Common myeloid progenitor, CD34-positive (primary cell): Measurements from ENCODE around the gene EBF3.

Experiments used
- CTCF ChIA-PET: fragments of 350-600 bp; sonication (Branson Sonifier 250); formaldehyde crosslinking; loops from one replicate; lab custom pipeline; 2021; ENCODE audit warnings: antibody characterized with exemption; lab: Charles Lee
- POLR2A ChIA-PET: fragments of 350-600 bp; sonication (Branson Sonifier 250); formaldehyde crosslinking; loops from one replicate; lab custom pipeline; 2021; ENCODE audit warnings: antibody characterized with exemption; lab: Charles Lee
- DNase-seq, 3 donors: peaks; one replicate each; pipeline versions ENCODE4 v3.0.0 to v3.0.0-alpha.2; 2013
- H3K27ac ChIP-seq, 2 experiments: 1 replicate in 1 of 2; 2 replicates in 1 of 2; pipeline ENCODE4 v1.7.0; 2013; ENCODE audit warnings: inconsistent platforms in 2 of 2, low read length in 2 of 2, mild to moderate bottlenecking in 2 of 2, low read depth in 1 of 2, moderate library complexity in 1 of 2; ENCODE audit not compliant: severe bottlenecking in 2 of 2, insufficient read depth in 1 of 2, poor library complexity in 1 of 2
- H3K27me3 ChIP-seq, 5 experiments: replicated peaks in 2 of 5; 1 replicate in 3 of 5; 2 replicates in 2 of 5; pipeline versions ENCODE4 v1.6.1 to v1.7.0; 2013; ENCODE audit warnings: low read length in 4 of 5, mild to moderate bottlenecking in 2 of 5, moderate library complexity in 2 of 5, inconsistent platforms in 1 of 5; ENCODE audit not compliant: insufficient read depth in 5 of 5, control insufficient read depth in 4 of 5
- H3K36me3 ChIP-seq, 4 experiments: 1 replicate in 2 of 4; 2 replicates in 2 of 4; pipeline versions ENCODE4 v1.6.1 to v1.7.0; 2013; ENCODE audit warnings: low read length in 3 of 4, control low read depth in 1 of 4, mild to moderate bottlenecking in 1 of 4; ENCODE audit not compliant: control insufficient read depth in 4 of 4, insufficient read depth in 4 of 4
- H3K4me1 ChIP-seq, 4 experiments: 1 replicate in 3 of 4; 2 replicates in 1 of 4; pipeline versions ENCODE4 v1.6.1 to v1.7.1; 2013; ENCODE audit warnings: low read length in 3 of 4, mild to moderate bottlenecking in 3 of 4, control low read depth in 1 of 4, inconsistent platforms in 1 of 4, moderate library complexity in 1 of 4; ENCODE audit not compliant: control insufficient read depth in 4 of 4, insufficient read depth in 4 of 4; ENCODE audit errors: control extremely low read depth in 1 of 4
- H3K4me3 ChIP-seq, 7 experiments: 1 replicate in 4 of 7; 2 replicates in 3 of 7; pipeline versions ENCODE4 v1.5.1 to v1.7.0; 2013; ENCODE audit warnings: mild to moderate bottlenecking in 7 of 7, low read length in 6 of 7, moderate library complexity in 6 of 7, inconsistent platforms in 2 of 7, low read depth in 2 of 7, control low read depth in 1 of 7; ENCODE audit not compliant: insufficient read depth in 4 of 7, control insufficient read depth in 1 of 7; ENCODE audit errors: extremely low read depth in 1 of 7
- H3K9me3 ChIP-seq, 5 experiments: 1 replicate in 4 of 5; 2 replicates in 1 of 5; pipeline versions ENCODE4 v1.6.1 to v1.7.1; 2013; ENCODE audit warnings: low read length in 4 of 5, mild to moderate bottlenecking in 2 of 5, inconsistent platforms in 1 of 5, low read depth in 1 of 5, moderate library complexity in 1 of 5; ENCODE audit not compliant: control insufficient read depth in 4 of 5, insufficient read depth in 2 of 5; ENCODE audit errors: control extremely low read depth in 1 of 5
- WGBS: methylation state at CpG from one replicate; pipeline ENCODE4 v1.1.5; 2013; ENCODE audit not compliant: insufficient coverage; 5-methylcytosine and 5-hydroxymethylcytosine counted together

Gene EBF3

DNA sequence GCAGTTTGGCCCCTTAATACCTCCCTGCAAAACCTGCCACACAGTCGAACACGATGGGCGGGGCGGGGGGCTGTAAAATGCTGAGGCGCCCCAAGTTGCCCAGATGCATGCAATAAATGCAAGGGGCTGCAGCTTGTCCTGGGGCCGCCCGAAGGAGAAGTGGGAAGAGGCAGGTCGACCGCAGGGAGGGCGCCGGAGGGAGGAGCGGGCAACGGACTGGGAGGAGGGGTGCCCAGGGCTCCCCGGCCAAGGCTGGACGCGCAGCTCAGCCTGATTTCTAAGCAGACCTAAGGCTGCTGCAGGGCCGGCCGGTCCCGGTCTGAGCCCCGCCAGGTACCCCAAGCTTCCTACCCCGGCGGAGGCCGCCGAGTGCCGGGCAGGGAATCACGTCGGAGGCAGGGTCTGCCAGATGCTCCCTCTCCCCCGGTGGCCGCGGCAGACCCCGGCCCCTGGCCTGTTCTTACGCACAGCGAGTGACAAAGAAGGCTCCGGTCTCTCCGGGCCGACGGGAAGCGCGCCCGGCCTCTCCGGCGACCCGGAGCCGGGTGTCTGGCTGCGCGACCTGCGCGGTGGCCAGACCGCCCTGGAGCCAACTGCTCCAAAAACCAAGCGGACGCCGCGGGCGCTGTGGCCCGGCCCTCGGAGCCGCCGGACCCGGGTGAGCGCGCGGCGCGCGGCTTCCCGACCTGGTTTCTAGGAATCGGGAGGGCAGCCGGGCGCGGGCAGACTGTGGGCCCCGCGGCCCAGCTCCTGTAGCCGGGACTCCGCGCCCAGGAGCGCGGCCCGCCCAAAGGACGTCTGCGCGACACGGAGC lies 744 bp upstream of the EBF3 start:
- Histone ChIP-seq H3K36me3 (no peaks in the 10 kb centered on the region), H3K4me1 (peaks cover 0 to 50% (median 44%) of the 10 kb centered on the region in 4 experiments), H3K4me3 (peak overlapping the region in 2 of 7 experiments; percentile 11 to 28), H3K9me3 (no peaks in the 10 kb centered on the region), H3K27me3 (peaks cover 23 to 98% (median 62%) of the 10 kb centered on the region in 5 experiments), H3K27ac (no peak overlapping the region)
- WGBS, result 3% methylated on average over 71 of the region's 82 CpGs
- CTCF ChIA-PET, result no interaction called here
- POLR2A ChIA-PET, result no interaction called here
- DNase-seq, result peak in 1 of 3 donors; percentile 5

DNA sequence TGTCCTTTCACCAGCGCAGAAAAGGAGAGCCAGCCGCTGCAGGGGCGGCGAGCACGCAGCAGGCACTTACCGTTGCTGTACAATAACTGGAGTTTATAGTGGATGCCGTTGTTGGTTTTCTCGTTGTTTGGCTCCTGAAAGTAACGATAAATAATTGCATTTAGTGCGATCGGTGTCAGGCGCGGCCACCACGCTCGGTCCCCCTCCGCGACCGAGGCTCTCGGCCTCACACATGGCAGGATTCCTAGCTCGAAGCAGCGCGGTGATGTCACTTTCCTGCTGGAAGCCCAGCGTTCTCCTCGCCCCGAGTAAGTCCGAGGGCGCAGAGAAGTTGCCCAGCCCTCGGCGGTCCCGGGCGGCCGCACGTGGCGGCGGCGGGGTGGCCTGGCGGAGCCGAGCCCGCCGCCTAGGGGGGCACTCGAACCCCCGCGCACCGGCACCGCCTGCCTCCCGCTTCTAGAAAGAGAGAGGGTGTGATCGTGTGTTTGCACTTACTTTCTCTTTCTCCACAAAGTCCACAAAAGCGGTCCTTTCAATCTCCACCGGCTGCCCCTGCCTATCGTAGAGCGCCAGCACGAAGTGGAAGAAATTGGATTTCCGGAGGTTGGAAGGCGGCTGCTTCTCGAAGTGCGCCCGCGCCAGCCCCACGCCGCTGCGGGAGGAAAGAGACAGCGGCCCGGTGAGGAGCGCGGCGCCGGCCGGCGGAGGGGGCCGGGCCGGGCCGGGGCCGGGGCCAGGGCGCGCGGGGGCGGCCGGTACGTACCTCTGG lies 1.0 kb downstream of the EBF3 start:
- WGBS, result 1% methylated on average over 57 of the region's 79 CpGs
- Histone ChIP-seq H3K4me3 (peak overlapping the region; percentile 24 to 73 (median 55)), H3K27me3 (peaks cover 25 to 98% (median 56%) of the 10 kb centered on the region in 5 experiments), H3K9me3 (no peaks in the 10 kb centered on the region), H3K36me3 (no peaks in the 10 kb centered on the region), H3K27ac (no peak overlapping the region), H3K4me1 (peaks cover 0 to 49% (median 44%) of the 10 kb centered on the region in 4 experiments)
- ChIA-PET CTCF (no interaction called here), POLR2A (no interaction called here)
- peak in 2 of 3 donors; percentile 80 to 84 for DNase-seq

DNA sequence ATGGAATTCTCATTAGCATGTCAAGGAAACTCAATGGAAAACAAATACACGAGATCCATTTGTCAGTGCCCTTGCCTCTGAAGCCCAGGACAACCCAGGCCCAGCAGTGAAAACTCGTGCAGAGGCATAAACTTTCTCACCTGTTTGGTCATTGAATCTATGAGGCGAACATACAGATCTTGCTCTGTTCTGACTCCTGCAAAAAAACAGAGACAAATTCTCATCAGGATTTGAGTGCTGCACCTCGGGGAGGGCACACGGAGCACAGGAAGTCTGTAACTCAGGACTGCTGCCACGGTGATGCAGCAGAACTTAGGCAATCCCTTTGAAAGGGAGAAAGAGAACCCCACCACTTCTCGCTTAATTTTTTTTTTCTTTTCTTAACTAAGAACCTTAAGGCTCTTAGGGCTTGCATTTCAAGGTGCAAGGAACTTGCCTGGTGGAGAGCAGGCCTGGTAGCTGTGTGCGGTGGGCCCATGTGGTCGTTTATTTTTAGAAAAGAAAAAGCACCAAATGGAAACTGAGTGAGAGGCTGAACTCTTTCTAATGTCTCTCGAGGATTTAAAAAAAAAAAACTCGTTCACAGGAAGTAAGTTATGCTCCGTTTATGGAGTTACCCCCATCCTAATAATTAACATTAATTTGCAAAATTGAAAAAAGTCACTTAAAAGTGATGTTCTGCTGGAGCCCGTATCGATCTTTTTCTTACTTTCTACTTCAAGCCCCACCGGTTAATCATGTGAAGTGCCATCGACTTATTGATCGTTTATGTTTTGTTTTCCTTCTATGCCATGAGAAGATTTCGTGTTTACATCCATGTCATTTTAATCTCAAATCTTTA lies 1.8 kb downstream of the EBF3 start:
- 8% methylated on average over 13 of the region's 18 CpGs for WGBS
- Histone ChIP-seq H3K4me1 (peaks cover 0 to 44% (median 40%) of the 10 kb centered on the region in 4 experiments), H3K36me3 (no peaks in the 10 kb centered on the region), H3K27me3 (peaks cover 31 to 98% (median 60%) of the 10 kb centered on the region in 5 experiments), H3K27ac (no peak overlapping the region), H3K9me3 (no peaks in the 10 kb centered on the region), H3K4me3 (peak overlapping the region in 2 of 7 experiments; percentile 47 to 73)
- peak in 2 of 3 donors; percentile 64 to 68 for DNase-seq
- ChIA-PET POLR2A (no interaction called here), CTCF (interaction anchor here (2.1 kb wide), 1 partner anchor 9 kb away, joined by 9 read pairs; no protein-coding TSS in a partner anchor)

DNA sequence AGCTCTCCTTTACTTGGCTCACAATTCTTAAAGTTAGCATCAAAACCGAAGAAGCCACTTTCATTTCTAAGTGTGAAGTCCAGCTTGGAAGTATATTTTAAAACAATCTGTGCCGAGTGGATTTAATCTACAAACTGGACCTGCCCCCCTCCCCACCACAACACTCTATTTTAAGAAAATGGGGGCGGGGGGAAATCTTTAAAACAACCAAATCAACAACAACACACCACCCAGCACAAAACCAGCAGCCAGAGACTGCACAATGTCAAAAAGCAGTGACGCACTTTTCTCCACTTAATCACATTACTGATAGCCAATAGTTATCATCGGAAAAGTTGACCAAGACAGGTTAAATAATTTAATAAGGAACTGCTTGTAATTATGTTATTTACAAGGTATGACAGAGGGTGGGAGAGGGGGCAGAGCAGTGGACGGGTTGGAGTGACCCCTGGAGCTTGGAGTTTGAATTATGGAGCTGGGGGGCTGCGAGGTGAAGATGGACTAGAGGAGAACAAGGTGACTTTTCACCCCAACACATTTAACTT lies 2.8 kb downstream of the EBF3 start:
- ChIA-PET POLR2A (no interaction called here), CTCF (interaction anchor here (2.1 kb wide), 1 partner anchor 10 kb away, joined by 9 read pairs; no protein-coding TSS in a partner anchor)
- 8% methylated on average over 2 of the region's 7 CpGs for WGBS
- Histone ChIP-seq H3K4me1 (peaks cover 0 to 44% (median 39%) of the 10 kb centered on the region in 4 experiments), H3K4me3 (no peak overlapping the region), H3K36me3 (no peaks in the 10 kb centered on the region), H3K27me3 (peaks cover 38 to 98% (median 55%) of the 10 kb centered on the region in 5 experiments), H3K9me3 (no peaks in the 10 kb centered on the region), H3K27ac (no peak overlapping the region)
- DNase-seq, result peak in 1 of 3 donors; percentile 3

DNA sequence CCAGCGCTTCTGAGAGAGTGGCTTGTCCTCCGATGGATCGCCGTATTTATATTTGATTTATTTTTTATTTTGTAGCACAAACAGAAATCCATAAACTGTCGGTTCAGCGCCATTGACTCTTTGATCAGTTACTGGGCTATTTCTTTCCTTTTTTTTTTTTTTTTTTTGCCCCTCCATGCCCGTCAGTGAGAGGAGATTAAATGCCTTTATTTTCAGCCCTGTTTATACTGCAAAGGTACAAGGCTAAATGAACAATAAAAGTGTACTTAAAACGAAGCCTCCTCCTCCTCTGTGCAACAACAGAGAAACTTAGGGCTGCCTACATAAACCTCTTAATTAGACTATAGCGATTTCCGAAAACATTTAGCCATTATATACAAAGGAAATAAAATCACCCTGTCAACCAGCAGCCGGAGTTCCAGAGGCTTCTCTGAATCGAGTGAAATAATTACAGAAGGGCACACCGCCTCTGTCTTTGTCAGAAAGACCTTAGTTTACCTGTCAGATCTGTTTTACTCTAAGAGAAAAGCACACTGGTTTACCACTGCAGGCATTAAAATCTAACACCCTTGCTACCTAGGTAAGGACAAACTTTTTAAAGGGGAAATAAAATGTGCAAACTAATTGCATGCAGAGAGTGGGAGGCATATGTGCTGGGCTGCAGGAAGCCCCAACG lies 3.5 kb downstream of the EBF3 start:
- Histone ChIP-seq H3K36me3 (no peaks in the 10 kb centered on the region), H3K4me1 (peaks cover 0 to 44% (median 39%) of the 10 kb centered on the region in 4 experiments), H3K27ac (no peak overlapping the region), H3K9me3 (no peaks in the 10 kb centered on the region), H3K4me3 (no peak overlapping the region), H3K27me3 (peaks cover 36 to 98% (median 53%) of the 10 kb centered on the region in 5 experiments)
- 13% methylated on average over 7 of the region's 14 CpGs for WGBS
- ChIA-PET CTCF (interaction anchor here (2.1 kb wide), 1 partner anchor 11 kb away, joined by 9 read pairs; no protein-coding TSS in a partner anchor), POLR2A (no interaction called here)
- peak in 2 of 3 donors; percentile 33 to 40 for DNase-seq
